ENCODE measurements around the gene TM7SF2.

DNA sequence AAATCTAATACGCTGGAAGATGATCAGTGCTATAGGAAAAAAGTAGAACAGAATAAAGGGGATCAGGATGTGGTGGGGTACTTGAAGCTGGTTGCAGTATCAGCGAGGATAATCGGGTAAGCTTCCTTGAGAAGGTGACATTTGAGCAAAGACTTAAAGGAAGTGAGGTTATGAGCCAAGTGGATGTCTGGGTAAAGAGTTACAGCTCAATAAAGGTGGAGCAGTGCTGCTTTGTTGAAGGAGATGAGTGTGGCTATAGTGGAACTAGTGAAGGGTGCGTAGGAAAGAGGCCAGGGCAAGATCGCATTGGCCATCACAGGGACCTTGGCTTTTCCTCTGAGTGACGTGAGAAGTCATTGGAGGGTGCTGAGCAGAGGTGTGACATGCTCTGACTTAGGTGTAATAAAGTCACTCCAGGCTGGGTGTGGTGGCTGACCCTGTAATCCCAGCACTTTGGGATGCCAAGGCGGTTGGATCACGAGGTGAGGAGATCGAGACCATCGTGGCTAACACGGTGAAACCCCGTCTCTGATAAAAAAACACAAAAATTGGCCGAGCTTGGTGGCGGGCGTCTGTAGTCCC lies 24.9 kb downstream of the TM7SF2 start:
- TF ChIP-seq POLR2AphosphoS5 (IDR thresholded peaks at IDR 0.05; ENCODE audit: low read depth, low read length) = no peak
- no peak for TF ChIP-seq POLR2A (IDR thresholded peaks at IDR 0.05; ENCODE audit: low read depth, low read length)
